Activated T-cell treated with anti-CD3 and anti-CD28 coated beads, Interleukin-2, amount 50 U/mL, for 72 hours (primary cell): ENCODE measurements around the gene SLC23A2. TPM values are rescaled to one million over a fixed set of nuclear protein-coding genes. Genes with fewer than 3 reads are reported as not detected.

Experiments used
- ATAC-seq, 2 donors: fragments of 150-1000 bp; cut with Tn5 transposase; replicated peaks in 1 of 2; 2 replicates each; pipeline ENCODE4 v1.10.0; 2021; ENCODE audit warnings: moderate library complexity in 2 of 2, mild to moderate bottlenecking in 1 of 2
- DNase-seq, 2 donors: peaks; one replicate each; pipeline ENCODE4 v3.0.0; 2021 to 2022; ENCODE audit warnings: mixed read lengths in 1 of 2
- H3K27ac Mint-ChIP-seq: one replicate; pipeline ENCODE4 v1.8.0; 2022; ENCODE audit warnings: mild to moderate bottlenecking, moderate library complexity, mixed read lengths
- H3K27me3 Mint-ChIP-seq: one replicate; pipeline ENCODE4 v1.8.0; 2022; ENCODE audit warnings: low read depth, mixed read lengths
- H3K36me3 Mint-ChIP-seq, 2 donors: one replicate each; pipeline ENCODE4 v1.8.0; 2022; ENCODE audit warnings: mixed read lengths in 2 of 2, mild to moderate bottlenecking in 1 of 2; ENCODE audit not compliant: insufficient read depth in 2 of 2
- H3K4me1 Mint-ChIP-seq: one replicate; pipeline ENCODE4 v1.8.0; 2022; ENCODE audit warnings: low read depth, mixed read lengths
- H3K4me3 Mint-ChIP-seq, 2 donors: one replicate each; pipeline ENCODE4 v1.8.0; 2022; ENCODE audit warnings: mild to moderate bottlenecking in 2 of 2, mixed read lengths in 2 of 2, moderate library complexity in 2 of 2
- H3K9me3 Mint-ChIP-seq, 2 donors: one replicate each; pipeline ENCODE4 v1.8.0; 2022; ENCODE audit warnings: mixed read lengths in 2 of 2
- total RNA-seq, 2 donors: library from RNA; stranded (reverse); gene quantifications; one replicate each; pipeline ENCODE4 v1.2.3, GENCODE V29; 2022

Gene SLC23A2
- total RNA-seq, 2 donors from 2014 or later: 21.4 to 22.2 TPM

DNA sequence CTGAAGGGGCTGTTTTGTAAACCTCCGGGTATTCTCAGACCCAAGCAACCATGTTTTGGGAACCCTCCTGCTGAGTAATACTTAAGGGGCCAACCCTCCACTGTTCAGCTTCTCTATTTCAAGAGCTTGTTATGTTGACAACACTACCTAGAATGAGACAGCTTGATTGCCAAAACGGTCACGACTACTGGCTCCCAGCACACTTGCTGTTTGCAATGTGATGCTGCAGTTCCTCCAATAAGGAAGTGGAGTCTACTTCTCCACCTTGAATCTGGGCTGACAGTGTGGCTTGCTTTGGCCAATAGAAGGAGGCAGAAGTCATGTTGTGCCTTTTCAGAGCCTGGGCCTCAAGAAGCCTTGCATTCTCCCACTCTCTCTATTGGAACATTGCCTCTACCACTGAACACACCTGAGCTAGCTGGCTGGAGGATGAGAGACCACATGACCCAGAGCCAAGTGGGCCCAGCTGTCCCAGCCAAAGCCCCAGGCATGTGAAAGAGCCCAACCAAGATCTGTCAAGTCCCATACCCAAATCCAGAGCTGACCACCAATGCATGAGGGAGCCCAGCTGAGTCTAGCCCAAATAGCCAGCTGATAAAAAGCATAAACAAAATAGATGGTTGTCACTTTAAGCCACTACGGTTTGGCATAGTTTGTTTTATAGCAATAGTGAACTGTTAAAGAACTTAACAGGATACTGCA is 171.6 kb downstream of the SLC23A2 start:
- Mint-ChIP-seq H3K36me3 (no peaks in the 10 kb centered on the region), H3K27me3 (no peaks in the 10 kb centered on the region), H3K9me3 (no peaks in the 10 kb centered on the region), H3K4me3 (no peak overlapping the region), H3K4me1 (no peaks in the 10 kb centered on the region), H3K27ac (no peak overlapping the region)
- ATAC-seq: no peak
- no peak for DNase-seq

DNA sequence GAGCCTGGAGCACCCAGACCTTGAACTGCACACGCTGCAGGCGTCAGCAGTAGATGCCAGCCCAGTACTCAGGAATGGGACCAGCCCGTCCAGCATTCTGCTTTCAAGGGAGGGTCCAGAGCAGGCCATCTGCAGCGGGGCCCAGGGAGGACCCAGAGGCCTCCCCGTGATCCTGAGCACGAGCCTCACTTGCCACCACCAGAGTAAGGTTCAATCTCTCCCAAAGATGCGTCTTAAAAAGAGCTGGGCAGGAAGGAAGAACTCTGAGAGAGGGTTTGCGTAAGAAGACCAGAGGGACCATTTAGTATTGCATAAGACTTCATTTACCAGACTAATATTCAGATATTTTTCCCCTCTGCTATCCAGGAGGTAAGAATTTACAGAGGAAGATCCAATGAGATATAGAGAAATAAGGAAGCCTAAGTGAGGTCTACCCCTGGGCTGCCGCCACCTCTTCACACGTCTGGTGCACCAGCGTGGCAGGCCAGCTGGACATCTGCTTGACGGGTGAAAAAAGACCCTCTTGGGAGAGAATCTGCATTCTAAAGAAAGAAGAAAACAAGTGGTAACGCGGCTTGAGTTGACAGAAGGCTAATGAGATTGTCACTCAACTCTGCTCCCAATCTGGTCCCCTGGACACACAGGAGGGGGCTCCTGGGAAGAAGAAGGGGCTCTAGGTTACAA is 172.3 kb downstream of the SLC23A2 start:
- H3K4me3 Mint-ChIP-seq: no peak overlapping the region
- no peak for DNase-seq
- H3K27me3 Mint-ChIP-seq: no peaks in the 10 kb centered on the region
- ATAC-seq: no peak
- no peak overlapping the region for H3K27ac Mint-ChIP-seq
- no peaks in the 10 kb centered on the region for H3K36me3 Mint-ChIP-seq
- H3K4me1 Mint-ChIP-seq: no peaks in the 10 kb centered on the region
- H3K9me3 Mint-ChIP-seq: no peaks in the 10 kb centered on the region

DNA sequence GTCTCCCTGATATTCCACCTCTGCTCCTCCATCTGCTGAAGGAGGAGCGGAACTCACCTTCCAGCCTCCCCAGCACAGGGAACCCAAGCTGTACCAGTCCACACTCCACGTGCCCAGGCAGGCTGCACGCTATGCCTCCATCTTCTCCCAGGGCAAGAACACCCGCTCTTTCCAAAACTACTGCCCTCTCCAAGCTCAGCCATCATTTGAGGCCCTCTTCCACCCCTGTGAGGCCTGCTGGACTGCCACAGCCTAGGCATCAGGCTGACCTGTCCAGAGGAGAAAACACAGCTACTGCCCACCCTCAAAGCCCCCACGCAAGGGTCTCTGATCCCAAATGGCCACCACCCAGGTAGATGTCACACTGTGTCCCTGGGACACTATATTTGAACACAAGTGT is 179.7 kb downstream of the SLC23A2 start:
- Mint-ChIP-seq H3K4me3 (peak overlapping the region in 1 of 2 donors; percentile 92), H3K27ac (peak overlapping the region; percentile 41), H3K27me3 (no peaks in the 10 kb centered on the region), H3K9me3 (no peaks in the 10 kb centered on the region), H3K4me1 (peaks cover 15% of the 10 kb centered on the region), H3K36me3 (peaks cover 2 to 7% of the 10 kb centered on the region in 2 donors)
- ATAC-seq (no peak), DNase-seq (no peak)

DNA sequence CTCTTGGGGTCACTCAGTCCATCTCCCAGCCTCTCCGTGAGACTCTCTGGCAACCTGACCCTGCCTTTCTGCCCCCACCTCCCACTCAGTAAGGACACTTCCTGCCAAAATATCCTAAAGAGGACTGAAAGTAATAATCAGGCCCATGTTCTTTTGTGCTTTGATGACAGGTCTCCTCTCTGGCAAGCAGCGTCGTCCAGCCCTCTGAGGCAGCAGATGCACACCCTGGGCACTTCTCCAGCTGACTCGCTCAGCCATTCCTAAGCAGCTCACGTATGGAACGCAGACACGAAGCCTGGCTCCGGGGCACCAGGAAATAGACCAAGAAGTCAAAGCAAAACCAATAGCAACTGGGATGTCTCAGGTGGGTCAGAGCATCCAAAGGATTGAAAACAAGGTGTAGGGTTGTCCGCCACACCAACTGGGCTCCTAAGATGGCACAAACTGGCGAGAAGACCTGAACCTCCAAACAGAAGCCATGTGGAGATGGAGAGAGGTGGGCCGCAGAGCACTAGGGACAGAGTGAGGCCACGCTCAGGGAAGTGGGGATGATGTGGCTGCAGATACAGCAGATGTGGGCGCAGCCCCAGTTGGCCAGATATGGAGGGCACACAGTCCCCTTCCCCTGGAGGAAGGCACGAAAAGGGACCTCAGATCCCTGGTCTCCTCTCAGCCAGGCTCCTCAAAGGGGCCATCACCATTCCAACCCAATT is 180.3 kb downstream of the SLC23A2 start:
- Mint-ChIP-seq H3K4me1 (peaks cover 16% of the 10 kb centered on the region), H3K9me3 (no peaks in the 10 kb centered on the region), H3K27me3 (no peaks in the 10 kb centered on the region), H3K4me3 (peak overlapping the region in 1 of 2 donors; percentile 17), H3K36me3 (peaks cover 2 to 11% of the 10 kb centered on the region in 2 donors), H3K27ac (no peak overlapping the region)
- ATAC-seq (no peak), DNase-seq (no peak)

DNA sequence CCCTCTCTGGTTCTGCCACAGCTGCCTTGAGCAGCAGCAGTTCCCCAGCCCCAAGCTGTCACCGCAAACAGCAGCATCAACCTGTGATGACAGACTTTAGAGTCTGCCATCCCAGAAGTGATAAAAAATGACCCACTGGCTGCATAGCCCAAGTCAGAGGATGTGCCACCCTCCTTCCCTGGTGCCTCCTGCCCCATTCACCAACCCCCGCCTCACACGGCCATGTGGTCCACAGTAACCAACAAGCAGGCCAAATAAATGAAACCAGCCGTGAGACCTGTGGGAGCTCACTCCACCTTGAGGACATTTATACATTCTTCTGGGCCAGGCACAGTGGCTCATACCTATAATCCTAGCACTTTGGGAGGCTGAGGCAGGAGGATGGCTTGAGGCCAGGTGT is 181.4 kb downstream of the SLC23A2 start:
- no peak overlapping the region for H3K27ac Mint-ChIP-seq
- H3K4me1 Mint-ChIP-seq: peaks cover 26% of the 10 kb centered on the region
- DNase-seq (no peak), ATAC-seq (no peak)
- no peaks in the 10 kb centered on the region for H3K27me3 Mint-ChIP-seq
- no peaks in the 10 kb centered on the region for H3K9me3 Mint-ChIP-seq
- H3K4me3 Mint-ChIP-seq: no peak overlapping the region
- peaks cover 3 to 11% of the 10 kb centered on the region in 2 donors for H3K36me3 Mint-ChIP-seq

DNA sequence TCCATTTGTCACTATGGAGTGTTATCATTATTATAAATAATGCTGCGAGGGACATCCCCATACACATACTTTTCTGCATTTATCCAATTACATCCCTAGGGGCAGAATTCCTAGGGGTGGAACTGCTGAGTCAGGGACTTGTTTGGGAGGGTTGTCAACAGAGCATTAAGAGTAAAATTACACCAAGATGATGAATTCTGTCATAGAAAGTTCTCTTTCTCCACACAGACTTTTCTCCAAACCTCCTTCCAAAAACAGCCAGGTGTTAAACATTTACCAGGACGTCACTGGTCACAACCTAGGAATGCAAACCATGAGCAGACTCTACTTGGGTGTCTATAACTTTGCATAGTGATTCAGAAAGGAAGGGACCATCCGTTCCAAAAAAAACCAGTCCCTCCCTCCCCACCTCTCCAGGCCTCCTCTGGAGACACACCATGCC is 184.1 kb downstream of the SLC23A2 start:
- DNase-seq (no peak), ATAC-seq (no peak)
- no peaks in the 10 kb centered on the region for H3K9me3 Mint-ChIP-seq
- H3K36me3 Mint-ChIP-seq: peaks cover 5 to 14% of the 10 kb centered on the region in 2 donors
- no peak overlapping the region for H3K4me3 Mint-ChIP-seq
- H3K27ac Mint-ChIP-seq: peak overlapping the region; percentile 25
- H3K27me3 Mint-ChIP-seq: no peaks in the 10 kb centered on the region
- H3K4me1 Mint-ChIP-seq: peaks cover 51% of the 10 kb centered on the region

DNA sequence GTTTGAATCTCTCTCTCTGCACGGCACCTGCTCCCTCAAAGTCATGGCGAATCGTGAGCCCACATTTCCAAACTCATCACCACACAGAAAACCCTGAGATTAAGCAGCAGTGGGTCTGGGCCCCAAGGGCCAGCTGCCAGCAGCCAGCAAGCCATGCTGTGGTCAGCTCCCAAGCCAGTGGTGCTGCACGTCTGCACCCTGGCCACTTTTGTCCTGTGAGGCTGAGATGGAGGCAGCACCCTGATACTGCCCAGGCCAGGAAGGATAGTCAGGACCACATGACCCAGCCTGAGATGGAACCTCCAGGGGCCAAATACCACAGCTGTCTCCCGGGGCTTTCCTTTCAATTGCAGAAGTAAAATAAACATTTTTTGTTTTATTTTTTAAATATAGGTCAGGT is 185.7 kb downstream of the SLC23A2 start:
- Mint-ChIP-seq H3K4me3 (peak overlapping the region; percentile 97 to 99), H3K27me3 (no peaks in the 10 kb centered on the region), H3K27ac (peak overlapping the region; percentile 99), H3K9me3 (no peaks in the 10 kb centered on the region), H3K4me1 (peaks cover 60% of the 10 kb centered on the region), H3K36me3 (peaks cover 5 to 14% of the 10 kb centered on the region in 2 donors)
- no peak for ATAC-seq
- no peak for DNase-seq

DNA sequence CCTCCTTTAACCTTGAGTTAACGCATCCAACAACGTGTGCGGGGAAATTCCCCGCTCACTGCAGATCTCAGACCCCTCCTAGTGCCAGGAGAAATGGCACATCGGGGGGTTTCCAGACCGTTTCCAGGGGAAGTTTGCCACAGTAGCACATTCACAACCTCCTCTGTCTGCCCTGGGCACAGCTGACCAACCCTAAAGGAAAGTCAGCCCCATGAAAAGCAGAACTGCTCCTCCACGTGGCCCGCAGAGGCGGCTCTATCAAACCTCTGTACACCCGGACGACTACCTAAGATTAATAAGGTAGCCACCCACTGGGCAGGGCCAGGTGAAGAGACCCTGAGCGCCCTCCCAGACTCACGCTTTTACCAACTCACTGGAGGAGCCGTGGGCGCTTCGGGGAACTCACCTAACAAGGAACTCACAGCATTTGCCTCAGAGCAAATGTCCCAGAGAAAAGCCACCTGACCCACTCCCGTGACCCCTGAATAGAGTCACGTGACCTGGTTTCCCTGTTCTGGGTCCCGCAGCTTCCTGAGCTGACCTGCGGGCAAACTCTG is 186.5 kb downstream of the SLC23A2 start:
- Mint-ChIP-seq H3K27ac (peak overlapping the region; percentile 99), H3K36me3 (peaks cover 5 to 11% of the 10 kb centered on the region in 2 donors), H3K4me1 (peaks cover 69% of the 10 kb centered on the region), H3K9me3 (no peaks in the 10 kb centered on the region), H3K27me3 (no peaks in the 10 kb centered on the region), H3K4me3 (peak overlapping the region; percentile 97 to 99)
- DNase-seq (peak; percentile 61 to 62), ATAC-seq (peak; percentile 51 to 59)

DNA sequence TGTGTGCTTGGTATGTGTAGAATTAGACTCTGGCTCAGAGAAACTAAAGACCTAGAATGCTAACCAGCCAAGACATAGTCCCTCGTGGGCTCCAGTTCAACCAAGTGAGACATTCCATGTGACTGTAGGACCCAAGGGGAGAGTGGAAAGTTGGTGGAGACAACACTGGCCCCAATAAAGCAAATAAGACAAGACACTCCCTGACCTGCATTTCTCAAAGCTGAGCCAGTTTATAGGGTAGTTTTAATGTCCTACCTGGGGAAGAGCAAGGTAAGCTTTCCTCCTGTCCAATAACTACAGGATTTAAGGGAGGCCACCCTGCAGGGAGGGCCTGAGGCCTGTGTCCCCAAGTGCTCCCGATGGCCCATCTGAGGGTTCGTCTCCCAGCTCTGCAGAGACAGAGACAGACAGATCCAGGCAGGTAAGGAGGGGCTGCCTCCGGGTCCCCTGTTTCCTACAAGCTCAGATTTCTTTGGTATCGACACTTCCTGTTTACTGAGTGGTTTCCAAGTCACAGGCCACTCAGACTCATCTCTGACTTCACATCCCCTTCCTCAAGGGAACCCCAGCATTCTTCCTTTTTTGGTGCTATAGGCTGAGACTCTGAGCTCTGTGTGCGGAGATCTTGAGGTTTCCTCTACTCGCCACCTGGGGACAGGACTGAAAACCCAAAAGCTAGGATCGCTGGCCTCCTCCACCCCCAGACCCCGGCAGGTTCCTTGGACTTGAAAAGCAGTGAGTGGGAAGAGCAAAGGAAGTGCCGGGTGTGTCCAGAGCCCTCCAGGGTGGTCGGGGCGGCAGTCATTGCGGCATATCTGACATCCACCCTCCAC is 187.2 kb downstream of the SLC23A2 start:
- H3K4me3 Mint-ChIP-seq: peak overlapping the region; percentile 97 to 99
- DNase-seq: peak; percentile 58 to 59
- ATAC-seq: peak; percentile 76 to 82
- H3K27me3 Mint-ChIP-seq: no peaks in the 10 kb centered on the region
- peaks cover 74% of the 10 kb centered on the region for H3K4me1 Mint-ChIP-seq
- no peaks in the 10 kb centered on the region for H3K9me3 Mint-ChIP-seq
- H3K36me3 Mint-ChIP-seq: peaks cover 5 to 11% of the 10 kb centered on the region in 2 donors
- H3K27ac Mint-ChIP-seq: peak overlapping the region; percentile 99

DNA sequence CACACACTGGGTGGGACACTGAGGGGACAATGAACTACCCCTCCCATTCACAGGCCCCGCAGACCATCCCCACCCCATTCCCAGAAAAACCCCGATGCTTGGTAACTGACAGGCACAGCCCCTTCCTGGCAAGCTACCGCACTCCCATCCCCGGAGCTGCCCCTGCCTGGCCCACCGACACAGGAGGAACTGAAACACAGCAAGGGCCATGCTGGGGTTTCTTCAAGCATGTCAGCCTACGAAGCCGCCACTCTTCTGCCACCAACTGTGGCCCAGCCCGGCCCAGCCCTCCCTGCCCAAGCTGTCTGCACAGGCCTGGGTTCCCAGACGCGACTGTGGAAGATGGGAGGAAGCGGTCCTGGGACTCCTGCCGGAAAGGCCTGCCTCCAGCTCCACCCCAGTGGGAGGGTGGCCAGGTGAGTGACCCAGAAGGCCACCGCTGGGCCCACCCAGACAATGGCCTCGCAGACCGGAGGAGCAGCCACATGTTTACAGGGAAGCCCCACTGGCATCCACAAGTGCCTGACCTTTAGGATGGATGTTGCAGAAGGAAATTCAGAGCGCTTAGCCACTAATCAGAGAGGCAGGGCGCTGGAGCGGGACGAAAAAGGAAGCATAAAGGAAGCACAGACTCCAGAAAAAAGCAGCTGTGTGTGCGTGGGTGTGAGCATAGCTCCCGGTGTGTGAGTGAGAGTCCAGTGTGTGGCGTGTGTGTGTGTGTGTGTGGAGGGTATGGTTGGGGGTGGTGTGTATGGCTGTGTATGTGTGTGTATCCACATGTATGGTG is 188.0 kb downstream of the SLC23A2 start:
- H3K4me1 Mint-ChIP-seq: peaks cover 73% of the 10 kb centered on the region
- H3K9me3 Mint-ChIP-seq: no peaks in the 10 kb centered on the region
- H3K27me3 Mint-ChIP-seq: no peaks in the 10 kb centered on the region
- peaks cover 5 to 6% of the 10 kb centered on the region in 2 donors for H3K36me3 Mint-ChIP-seq
- peak overlapping the region; percentile 97 to 99 for H3K4me3 Mint-ChIP-seq
- peak; percentile 18 to 33 for DNase-seq
- ATAC-seq: peak in 1 of 2 donors; percentile 14
- H3K27ac Mint-ChIP-seq: peak overlapping the region; percentile 99

DNA sequence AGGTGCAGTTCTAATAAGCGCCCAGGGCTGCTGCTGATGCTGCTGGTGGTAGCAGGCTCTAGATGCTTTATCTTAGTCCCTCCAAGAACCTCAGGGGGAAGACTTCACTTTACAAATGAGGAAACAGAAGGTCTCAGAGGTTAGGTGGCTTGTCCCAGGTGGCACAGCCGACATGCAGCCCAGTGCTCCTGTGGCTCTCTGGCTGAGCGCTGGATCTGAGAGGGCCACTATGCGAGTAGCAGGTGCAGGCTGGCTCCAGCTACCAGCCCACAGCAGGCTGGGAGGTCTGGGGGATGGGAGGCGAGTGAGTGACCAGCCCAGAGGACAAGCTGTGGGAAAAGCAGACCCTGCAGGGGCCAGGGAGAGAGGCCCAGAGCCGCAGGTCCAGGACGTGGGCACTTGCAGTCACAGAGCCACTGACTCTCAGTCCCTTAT is 188.7 kb downstream of the SLC23A2 start:
- H3K27ac Mint-ChIP-seq: peak overlapping the region; percentile 99
- H3K4me3 Mint-ChIP-seq: peak overlapping the region; percentile 97 to 99
- DNase-seq (no peak), ATAC-seq (no peak)
- H3K9me3 Mint-ChIP-seq: no peaks in the 10 kb centered on the region
- peaks cover 5 to 6% of the 10 kb centered on the region in 2 donors for H3K36me3 Mint-ChIP-seq
- peaks cover 73% of the 10 kb centered on the region for H3K4me1 Mint-ChIP-seq
- H3K27me3 Mint-ChIP-seq: no peaks in the 10 kb centered on the region

DNA sequence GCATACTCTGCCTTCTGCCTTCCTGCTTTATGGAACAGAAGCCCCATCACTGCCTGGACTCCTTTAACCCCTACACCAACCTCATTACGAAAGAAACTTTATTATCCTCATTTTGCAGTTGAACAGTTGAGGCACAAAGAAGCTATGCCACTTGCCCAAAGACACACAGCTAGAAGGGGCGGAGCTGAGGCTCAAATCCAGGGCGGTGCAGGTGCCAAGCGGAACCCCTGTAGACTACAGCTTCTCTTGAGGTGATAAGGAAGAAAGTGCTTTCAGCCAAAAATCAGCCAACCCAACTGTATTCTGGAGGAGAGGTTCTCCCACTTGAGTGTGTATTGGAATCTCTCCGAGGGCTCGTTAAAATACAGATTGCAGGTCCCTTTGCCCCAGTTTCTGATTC is 189.1 kb downstream of the SLC23A2 start:
- peaks cover 73% of the 10 kb centered on the region for H3K4me1 Mint-ChIP-seq
- H3K27me3 Mint-ChIP-seq: no peaks in the 10 kb centered on the region

More for the DNA sequence above, 189.1 kb downstream of the SLC23A2 start:
- no peaks in the 10 kb centered on the region for H3K9me3 Mint-ChIP-seq
- ATAC-seq: no peak
- H3K36me3 Mint-ChIP-seq: peaks cover 5 to 6% of the 10 kb centered on the region in 2 donors
- DNase-seq: no peak
- H3K4me3 Mint-ChIP-seq: peak overlapping the region; percentile 97 to 99
- peak overlapping the region; percentile 99 for H3K27ac Mint-ChIP-seq
